ENCODE results near the gene KCTD15.

DNA sequence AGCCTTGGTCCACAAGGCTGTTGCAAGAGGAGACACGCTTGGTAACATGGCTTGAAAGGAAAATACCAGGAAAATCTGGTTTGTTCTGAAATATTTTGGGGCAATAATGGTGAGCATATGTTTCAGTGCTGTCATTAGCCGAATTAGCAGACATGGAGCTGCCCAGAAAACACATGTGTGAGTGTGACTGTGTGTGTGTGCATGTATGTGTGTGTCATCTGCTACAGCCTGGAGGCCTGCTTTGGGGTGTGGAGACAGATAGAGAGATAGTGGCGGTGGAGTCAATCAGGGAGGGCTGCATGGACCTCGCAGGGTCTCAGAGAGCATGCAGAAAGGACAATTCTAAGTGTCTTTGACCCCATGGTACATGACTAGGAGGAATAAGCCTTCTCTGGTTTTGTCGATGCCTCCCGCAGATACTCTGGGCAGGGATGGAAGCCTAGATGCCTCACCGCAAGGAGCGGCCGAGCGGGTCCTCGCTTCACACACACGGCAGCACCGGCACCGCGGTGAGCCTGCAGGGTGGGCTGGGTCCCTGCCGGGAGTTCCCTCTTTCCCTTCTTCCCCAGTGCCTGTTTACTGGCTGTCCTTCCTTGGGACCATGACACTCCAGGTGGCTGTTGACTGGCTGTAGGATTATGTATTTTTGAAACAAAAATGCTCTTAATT lies 3.5 kb downstream of the KCTD15 start:
- TF ChIP-seq, protein P1, sequence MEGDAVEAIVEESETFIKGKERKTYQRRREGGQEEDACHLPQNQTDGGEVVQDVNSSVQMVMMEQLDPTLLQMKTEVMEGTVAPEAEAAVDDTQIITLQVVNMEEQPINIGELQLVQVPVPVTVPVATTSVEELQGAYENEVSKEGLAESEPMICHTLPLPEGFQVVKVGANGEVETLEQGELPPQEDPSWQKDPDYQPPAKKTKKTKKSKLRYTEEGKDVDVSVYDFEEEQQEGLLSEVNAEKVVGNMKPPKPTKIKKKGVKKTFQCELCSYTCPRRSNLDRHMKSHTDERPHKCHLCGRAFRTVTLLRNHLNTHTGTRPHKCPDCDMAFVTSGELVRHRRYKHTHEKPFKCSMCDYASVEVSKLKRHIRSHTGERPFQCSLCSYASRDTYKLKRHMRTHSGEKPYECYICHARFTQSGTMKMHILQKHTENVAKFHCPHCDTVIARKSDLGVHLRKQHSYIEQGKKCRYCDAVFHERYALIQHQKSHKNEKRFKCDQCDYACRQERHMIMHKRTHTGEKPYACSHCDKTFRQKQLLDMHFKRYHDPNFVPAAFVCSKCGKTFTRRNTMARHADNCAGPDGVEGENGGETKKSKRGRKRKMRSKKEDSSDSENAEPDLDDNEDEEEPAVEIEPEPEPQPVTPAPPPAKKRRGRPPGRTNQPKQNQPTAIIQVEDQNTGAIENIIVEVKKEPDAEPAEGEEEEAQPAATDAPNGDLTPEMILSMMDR (IDR thresholded peaks at IDR 0.05), result no peak
- TF ChIP-seq POLR2A (IDR thresholded peaks at IDR 0.05), result no peak
